Measurements from ENCODE around the gene OSMR. TPM values are rescaled to one million over a fixed set of nuclear protein-coding genes. Genes with fewer than 3 reads are reported as not detected.
A peak's percentile ranks its signal among the peaks of the same experiment; 100 is the strongest.

OSMR gene
- total and polyA plus RNA-seq, 9 of the 15 experiments (the other 6 are each of a cell fraction or from before 2014, with no cell fraction given), result 0.18 to 1.7 (median 0.94) TPM

DNA sequence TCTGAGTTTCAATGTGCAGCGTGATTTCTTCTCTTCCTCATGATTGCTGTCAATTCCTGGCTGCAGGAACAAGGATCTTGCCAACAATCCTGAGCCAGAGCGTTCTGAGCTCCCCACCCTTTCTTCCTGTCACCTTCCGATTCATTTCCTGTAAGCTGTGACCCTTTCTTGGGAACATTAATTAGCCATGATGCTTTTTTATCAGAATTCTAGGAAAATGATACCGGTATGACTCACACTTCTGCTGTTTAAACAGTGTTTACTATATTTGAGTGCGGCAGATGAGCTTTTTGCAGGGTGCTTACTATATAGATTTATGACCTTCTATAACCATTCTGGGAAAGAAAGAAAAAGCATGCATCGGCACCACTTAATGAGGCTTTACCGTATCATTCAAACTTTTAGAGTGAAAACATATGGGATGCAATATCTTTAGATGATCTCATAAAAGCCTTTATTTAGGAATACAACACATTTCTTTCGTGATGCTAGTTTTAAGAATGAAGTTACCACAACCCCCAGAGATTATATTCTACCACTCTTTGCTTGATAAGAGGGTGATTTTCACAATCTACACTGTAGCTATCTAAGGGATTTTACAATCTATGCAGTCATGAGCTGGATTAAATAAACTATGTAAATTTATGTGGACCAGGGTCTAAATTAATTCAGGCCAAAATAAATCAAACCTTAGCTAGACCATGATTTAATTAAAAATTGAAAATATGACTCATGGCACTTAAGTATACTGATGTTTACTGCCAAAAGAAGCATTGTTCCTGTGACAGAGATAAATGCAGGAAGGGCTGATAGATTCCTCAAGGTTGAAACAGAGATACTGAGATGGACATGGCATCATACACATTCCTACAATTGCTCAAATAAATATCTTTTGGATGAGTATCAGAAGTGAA lies 38.0 kb upstream of the OSMR start (continued):
- TF ChIP-seq MEF2A (IDR thresholded peaks at IDR 0.05; ENCODE audit: control insufficient read depth, low read depth, low read length) (no peak), ARNT (IDR thresholded peaks at IDR 0.05) (no peak), PCBP1 (IDR thresholded peaks at IDR 0.05; ENCODE audit: low read depth, low read length, poor library complexity, severe bottlenecking) (no peak), EGR1 (conservative IDR thresholded peaks at IDR 0.05) (no peak; the same call in 1 of the 2 replicates), ZNF561 (CRISPR knock-in tag; conservative IDR thresholded peaks at IDR 0.05) (no peak), ZEB2 (IDR thresholded peaks at IDR 0.05) (peak; percentile 77; the same call in 1 of the 2 replicates), ZFX (CRISPR knock-in tag; IDR thresholded peaks at IDR 0.05) (no peak), SRF (CRISPR knock-in tag; IDR thresholded peaks at IDR 0.05) (peak in 1 of 2 experiments; percentile 26; a peak in 1 of 4 replicates), NR1H2 (CRISPR knock-in tag; IDR thresholded peaks at IDR 0.05) (no peak), ARHGAP35 (IDR thresholded peaks at IDR 0.05; ENCODE audit: partially characterized antibody) (no peak), SRSF9 (IDR thresholded peaks at IDR 0.05; ENCODE audit: borderline replicate concordance, low read depth, low read length) (no peak), CBFA2T2 (conservative IDR thresholded peaks at IDR 0.05) (peak; percentile 38; the same call in 1 of the 2 replicates), ZNF764 (CRISPR knock-in tag; IDR thresholded peaks at IDR 0.05; ENCODE audit: low read depth) (no peak), CBX8 (IDR thresholded peaks at IDR 0.05; ENCODE audit: borderline replicate concordance, extremely low read depth, low read depth, low read length, poor library complexity, severe bottlenecking) (no peak), ZNF124 (CRISPR knock-in tag; IDR thresholded peaks at IDR 0.05) (no peak), ZNF253 (CRISPR knock-in tag; conservative IDR thresholded peaks at IDR 0.05) (no peak), HNRNPLL (IDR thresholded peaks at IDR 0.05; ENCODE audit: low read depth, low read length, poor library complexity, severe bottlenecking) (no peak), SP1 (CRISPR knock-in tag; IDR thresholded peaks at IDR 0.05) (no peak), COPS2 (conservative IDR thresholded peaks at IDR 0.05) (no peak), BCOR (IDR thresholded peaks at IDR 0.05) (no peak)
- TF ChIP-seq, protein P1, sequence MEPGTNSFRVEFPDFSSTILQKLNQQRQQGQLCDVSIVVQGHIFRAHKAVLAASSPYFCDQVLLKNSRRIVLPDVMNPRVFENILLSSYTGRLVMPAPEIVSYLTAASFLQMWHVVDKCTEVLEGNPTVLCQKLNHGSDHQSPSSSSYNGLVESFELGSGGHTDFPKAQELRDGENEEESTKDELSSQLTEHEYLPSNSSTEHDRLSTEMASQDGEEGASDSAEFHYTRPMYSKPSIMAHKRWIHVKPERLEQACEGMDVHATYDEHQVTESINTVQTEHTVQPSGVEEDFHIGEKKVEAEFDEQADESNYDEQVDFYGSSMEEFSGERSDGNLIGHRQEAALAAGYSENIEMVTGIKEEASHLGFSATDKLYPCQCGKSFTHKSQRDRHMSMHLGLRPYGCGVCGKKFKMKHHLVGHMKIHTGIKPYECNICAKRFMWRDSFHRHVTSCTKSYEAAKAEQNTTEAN (CRISPR knock-in tag; IDR thresholded peaks at IDR 0.05), result no peak
- TF ChIP-seq, protein P2, sequence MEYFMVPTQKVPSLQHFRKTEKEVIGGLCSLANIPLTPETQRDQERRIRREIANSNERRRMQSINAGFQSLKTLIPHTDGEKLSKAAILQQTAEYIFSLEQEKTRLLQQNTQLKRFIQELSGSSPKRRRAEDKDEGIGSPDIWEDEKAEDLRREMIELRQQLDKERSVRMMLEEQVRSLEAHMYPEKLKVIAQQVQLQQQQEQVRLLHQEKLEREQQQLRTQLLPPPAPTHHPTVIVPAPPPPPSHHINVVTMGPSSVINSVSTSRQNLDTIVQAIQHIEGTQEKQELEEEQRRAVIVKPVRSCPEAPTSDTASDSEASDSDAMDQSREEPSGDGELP (CRISPR knock-in tag; IDR thresholded peaks at IDR 0.05; ENCODE audit: borderline replicate concordance), result no peak
- TF ChIP-seq, protein P3, sequence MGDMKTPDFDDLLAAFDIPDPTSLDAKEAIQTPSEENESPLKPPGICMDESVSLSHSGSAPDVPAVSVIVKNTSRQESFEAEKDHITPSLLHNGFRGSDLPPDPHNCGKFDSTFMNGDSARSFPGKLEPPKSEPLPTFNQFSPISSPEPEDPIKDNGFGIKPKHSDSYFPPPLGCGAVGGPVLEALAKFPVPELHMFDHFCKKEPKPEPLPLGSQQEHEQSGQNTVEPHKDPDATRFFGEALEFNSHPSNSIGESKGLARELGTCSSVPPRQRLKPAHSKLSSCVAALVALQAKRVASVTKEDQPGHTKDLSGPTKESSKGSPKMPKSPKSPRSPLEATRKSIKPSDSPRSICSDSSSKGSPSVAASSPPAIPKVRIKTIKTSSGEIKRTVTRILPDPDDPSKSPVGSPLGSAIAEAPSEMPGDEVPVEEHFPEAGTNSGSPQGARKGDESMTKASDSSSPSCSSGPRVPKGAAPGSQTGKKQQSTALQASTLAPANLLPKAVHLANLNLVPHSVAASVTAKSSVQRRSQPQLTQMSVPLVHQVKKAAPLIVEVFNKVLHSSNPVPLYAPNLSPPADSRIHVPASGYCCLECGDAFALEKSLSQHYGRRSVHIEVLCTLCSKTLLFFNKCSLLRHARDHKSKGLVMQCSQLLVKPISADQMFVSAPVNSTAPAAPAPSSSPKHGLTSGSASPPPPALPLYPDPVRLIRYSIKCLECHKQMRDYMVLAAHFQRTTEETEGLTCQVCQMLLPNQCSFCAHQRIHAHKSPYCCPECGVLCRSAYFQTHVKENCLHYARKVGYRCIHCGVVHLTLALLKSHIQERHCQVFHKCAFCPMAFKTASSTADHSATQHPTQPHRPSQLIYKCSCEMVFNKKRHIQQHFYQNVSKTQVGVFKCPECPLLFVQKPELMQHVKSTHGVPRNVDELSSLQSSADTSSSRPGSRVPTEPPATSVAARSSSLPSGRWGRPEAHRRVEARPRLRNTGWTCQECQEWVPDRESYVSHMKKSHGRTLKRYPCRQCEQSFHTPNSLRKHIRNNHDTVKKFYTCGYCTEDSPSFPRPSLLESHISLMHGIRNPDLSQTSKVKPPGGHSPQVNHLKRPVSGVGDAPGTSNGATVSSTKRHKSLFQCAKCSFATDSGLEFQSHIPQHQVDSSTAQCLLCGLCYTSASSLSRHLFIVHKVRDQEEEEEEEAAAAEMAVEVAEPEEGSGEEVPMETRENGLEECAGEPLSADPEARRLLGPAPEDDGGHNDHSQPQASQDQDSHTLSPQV (IDR thresholded peaks at IDR 0.05), result no peak
